Measurements from ENCODE around the gene PLD1.
"Not testable (repeated sequence)": the region's sequence is repeated elsewhere in the genome, so short reads cannot be mapped to it uniquely, and the experiment has no call there.

PLD1 gene

GRCh38 chr3:171770689-171771620, 39.3 kb downstream of the PLD1 start:
- DNase-seq = peak; percentile 72

- no peak for DNase-seq
These were observed 40.8 kb downstream of the PLD1 start for GRCh38 chr3:171769461-171769860.

- no peak for DNase-seq
These were observed 41.3 kb downstream of the PLD1 start for GRCh38 chr3:171768986-171769385.

- DNase-seq = no peak
These were observed 41.9 kb downstream of the PLD1 start for GRCh38 chr3:171768281-171768900.

- DNase-seq = no peak
These were observed 44.8 kb downstream of the PLD1 start for GRCh38 chr3:171765511-171765887.

GRCh38 chr3:171763392-171763791, 46.9 kb downstream of the PLD1 start:
- DNase-seq = no peak

GRCh38 chr3:171760477-171760876, 49.8 kb downstream of the PLD1 start:
- no peak for DNase-seq

GRCh38 chr3:171758109-171758508, 52.2 kb downstream of the PLD1 start:
- DNase-seq = no peak

- DNase-seq = no peak
These were observed 52.8 kb downstream of the PLD1 start for GRCh38 chr3:171757361-171758034.

GRCh38 chr3:171755656-171756055, 54.6 kb downstream of the PLD1 start:
- no peak for DNase-seq

GRCh38 chr3:171755015-171755589, 55.2 kb downstream of the PLD1 start:
- DNase-seq = no peak

- DNase-seq = peak; percentile 25
These were observed 56.4 kb downstream of the PLD1 start for GRCh38 chr3:171753665-171754408.

GRCh38 chr3:171753025-171753472, 57.2 kb downstream of the PLD1 start:
- DNase-seq = no peak

GRCh38 chr3:171752329-171752728, 58.0 kb downstream of the PLD1 start:
- no peak for DNase-seq

- no peak for DNase-seq
These were observed 61.2 kb downstream of the PLD1 start for GRCh38 chr3:171749124-171749523.

GRCh38 chr3:171748064-171748924, 62.0 kb downstream of the PLD1 start:
- DNase-seq = no peak

GRCh38 chr3:171747223-171747920, 62.9 kb downstream of the PLD1 start:
- no peak for DNase-seq

- not testable (repeated sequence) for DNase-seq
These were observed 63.7 kb downstream of the PLD1 start for GRCh38 chr3:171746320-171747222.

GRCh38 chr3:171745577-171746319, 64.5 kb downstream of the PLD1 start:
- no peak for DNase-seq

Measured in DMS 273 treated with DMSO at 0.1 percent for 48 hours (cell line).